MCF 10A (cell line): ENCODE results near the gene MMP24OS. TPM values are rescaled to one million over a fixed set of nuclear protein-coding genes. Genes with fewer than 3 reads are reported as not detected.

Experiments
- BruUV-seq: library from RNA; stranded (reverse); fragments of 400-500 nt; replicated peaks from 2 replicates; lab custom pipeline; 2021; lab: Mats Ljungman, UMichigan
- CTCF ChIA-PET: fragments of 300-600 bp; sonication (Branson Sonifier 250); formaldehyde crosslinking; extraction: SDS; loops from one replicate; lab custom pipeline; 2021; ENCODE audit warnings: antibody characterized with exemption, inconsistent platforms; lab: Yijun Ruan, JAX
- POLR2A ChIA-PET: fragments of 300-600, 350-650 bp; sonication (Branson Sonifier 250); formaldehyde crosslinking; extraction: SDS; loops from one replicate; lab custom pipeline; 2020; ENCODE audit warnings: antibody characterized with exemption, inconsistent platforms; lab: Yijun Ruan, JAX
- DNase-seq: peaks from one replicate; pipeline ENCODE4 v3.0.0-alpha.2; 2018; ENCODE audit not compliant: unreplicated experiment
- H3K27ac Mint-ChIP-seq: one replicate; pipeline ENCODE4 v1.8.0; 2022; ENCODE audit warnings: mild to moderate bottlenecking, low read depth, mixed read lengths; ENCODE audit not compliant: unreplicated experiment
- H3K27me3 Mint-ChIP-seq: one replicate; pipeline ENCODE4 v1.8.0; 2022; ENCODE audit warnings: mixed read lengths; ENCODE audit not compliant: insufficient read depth, unreplicated experiment
- H3K36me3 Mint-ChIP-seq: one replicate; pipeline ENCODE4 v1.8.0; 2022; ENCODE audit warnings: mild to moderate bottlenecking, moderate library complexity, mixed read lengths; ENCODE audit not compliant: insufficient read depth, unreplicated experiment
- H3K4me1 Mint-ChIP-seq: one replicate; pipeline ENCODE4 v1.8.0; 2022; ENCODE audit warnings: mixed read lengths; ENCODE audit not compliant: insufficient read depth, unreplicated experiment
- H3K4me3 Mint-ChIP-seq: one replicate; pipeline ENCODE4 v1.8.0; 2022; ENCODE audit warnings: mild to moderate bottlenecking, moderate library complexity, mixed read lengths; ENCODE audit not compliant: unreplicated experiment
- H3K9me3 Mint-ChIP-seq: one replicate; pipeline ENCODE4 v1.8.0; 2022; ENCODE audit warnings: mixed read lengths; ENCODE audit not compliant: unreplicated experiment
- intact Hi-C: fragments of 100-400 bp; cut with micrococcal nuclease; formaldehyde crosslinking; loops from 2 replicates; pipeline ENCODE4 v1.14.1; 2022
- total RNA-seq: library from RNA; stranded (reverse); gene quantifications from 2 replicates; pipeline ENCODE4 v1.2.3, GENCODE V29; 2022
- TF ChIP-seq, protein P1 (sequence below): fragments of 200-600 bp; IDR thresholded peaks from one replicate; pipeline ENCODE4 v1.8.0; 2022; ENCODE audit warnings: antibody characterized with exemption, mild to moderate bottlenecking; ENCODE audit not compliant: unreplicated experiment

Gene MMP24OS
- total RNA-seq, 1 experiment from 2014 or later = 52.2 TPM

DNA sequence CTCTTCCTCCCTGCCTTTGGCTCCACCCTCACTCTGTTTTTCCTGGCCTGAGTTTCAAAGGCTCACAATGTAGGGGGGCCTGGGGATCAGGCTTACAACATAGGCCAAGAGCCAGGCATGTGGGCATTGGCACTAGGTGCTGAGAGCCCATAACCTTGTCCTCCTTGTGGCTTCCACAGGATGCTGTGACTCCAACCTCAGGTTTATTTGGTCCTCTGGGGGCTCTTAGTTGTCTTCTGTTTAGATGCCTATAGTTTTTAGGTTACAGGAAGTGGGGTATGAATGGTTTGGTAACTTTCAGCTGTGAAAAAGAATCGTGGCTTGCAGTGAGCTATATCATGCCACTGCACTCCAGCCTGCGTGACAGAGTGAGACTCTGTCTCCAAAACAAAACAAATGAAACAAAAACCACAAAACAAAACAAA lies 25.9 kb downstream of the MMP24OS start:
- CTCF ChIA-PET = interaction anchor here (0.6 kb wide), 1 partner anchor 18 kb away, joined by 4 read pairs; no protein-coding TSS in a partner anchor
- no peaks in the 10 kb centered on the region for H3K9me3 Mint-ChIP-seq
- peaks cover 2% of the 10 kb centered on the region for H3K4me1 Mint-ChIP-seq
- POLR2A ChIA-PET = interaction anchor here (0.9 kb wide), 1 partner anchor 12 kb away, joined by 3 read pairs; no protein-coding TSS in a partner anchor
- BruUV-seq = no TSS peak
- intact Hi-C loops = no loop called here
- H3K4me3 Mint-ChIP-seq = no peak overlapping the region
- DNase-seq = no peak
- TF ChIP-seq, protein P1, sequence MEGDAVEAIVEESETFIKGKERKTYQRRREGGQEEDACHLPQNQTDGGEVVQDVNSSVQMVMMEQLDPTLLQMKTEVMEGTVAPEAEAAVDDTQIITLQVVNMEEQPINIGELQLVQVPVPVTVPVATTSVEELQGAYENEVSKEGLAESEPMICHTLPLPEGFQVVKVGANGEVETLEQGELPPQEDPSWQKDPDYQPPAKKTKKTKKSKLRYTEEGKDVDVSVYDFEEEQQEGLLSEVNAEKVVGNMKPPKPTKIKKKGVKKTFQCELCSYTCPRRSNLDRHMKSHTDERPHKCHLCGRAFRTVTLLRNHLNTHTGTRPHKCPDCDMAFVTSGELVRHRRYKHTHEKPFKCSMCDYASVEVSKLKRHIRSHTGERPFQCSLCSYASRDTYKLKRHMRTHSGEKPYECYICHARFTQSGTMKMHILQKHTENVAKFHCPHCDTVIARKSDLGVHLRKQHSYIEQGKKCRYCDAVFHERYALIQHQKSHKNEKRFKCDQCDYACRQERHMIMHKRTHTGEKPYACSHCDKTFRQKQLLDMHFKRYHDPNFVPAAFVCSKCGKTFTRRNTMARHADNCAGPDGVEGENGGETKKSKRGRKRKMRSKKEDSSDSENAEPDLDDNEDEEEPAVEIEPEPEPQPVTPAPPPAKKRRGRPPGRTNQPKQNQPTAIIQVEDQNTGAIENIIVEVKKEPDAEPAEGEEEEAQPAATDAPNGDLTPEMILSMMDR = no peak
- H3K36me3 Mint-ChIP-seq = no peaks in the 10 kb centered on the region
- peak overlapping the region; percentile 9 for H3K27ac Mint-ChIP-seq
- no peaks in the 10 kb centered on the region for H3K27me3 Mint-ChIP-seq

DNA sequence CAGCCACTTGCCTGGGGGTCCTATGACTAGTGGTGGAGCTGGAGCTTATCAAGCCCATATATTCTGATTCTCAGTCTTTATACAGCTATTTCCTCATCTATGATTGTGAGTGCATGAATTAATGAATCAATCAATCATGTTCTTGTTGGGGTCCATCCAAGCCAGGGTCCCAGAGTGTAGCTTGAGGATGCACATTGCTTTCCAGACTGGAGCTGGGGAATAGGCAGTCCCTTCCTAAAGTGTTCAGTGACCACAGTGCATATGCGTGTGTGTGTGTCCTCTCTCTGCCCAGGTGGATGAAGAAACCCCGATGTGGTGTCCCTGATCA lies 26.3 kb downstream of the MMP24OS start:
- Mint-ChIP-seq H3K9me3 (no peaks in the 10 kb centered on the region), H3K27me3 (no peaks in the 10 kb centered on the region), H3K4me1 (no peaks in the 10 kb centered on the region), H3K36me3 (no peaks in the 10 kb centered on the region), H3K4me3 (no peak overlapping the region), H3K27ac (no peak overlapping the region)
- POLR2A ChIA-PET = interaction anchor here (0.8 to 0.9 kb wide), 2 partner anchors 11 to 12 kb away, joined by 3 read pairs; no protein-coding TSS in a partner anchor
- no peak for DNase-seq
- intact Hi-C loops = no loop called here
- TF ChIP-seq, protein P1 = no peak
- CTCF ChIA-PET = interaction anchor here (1.1 kb wide), 1 partner anchor 18 kb away, joined by 3 read pairs; no protein-coding TSS in a partner anchor
- BruUV-seq = no TSS peak

DNA sequence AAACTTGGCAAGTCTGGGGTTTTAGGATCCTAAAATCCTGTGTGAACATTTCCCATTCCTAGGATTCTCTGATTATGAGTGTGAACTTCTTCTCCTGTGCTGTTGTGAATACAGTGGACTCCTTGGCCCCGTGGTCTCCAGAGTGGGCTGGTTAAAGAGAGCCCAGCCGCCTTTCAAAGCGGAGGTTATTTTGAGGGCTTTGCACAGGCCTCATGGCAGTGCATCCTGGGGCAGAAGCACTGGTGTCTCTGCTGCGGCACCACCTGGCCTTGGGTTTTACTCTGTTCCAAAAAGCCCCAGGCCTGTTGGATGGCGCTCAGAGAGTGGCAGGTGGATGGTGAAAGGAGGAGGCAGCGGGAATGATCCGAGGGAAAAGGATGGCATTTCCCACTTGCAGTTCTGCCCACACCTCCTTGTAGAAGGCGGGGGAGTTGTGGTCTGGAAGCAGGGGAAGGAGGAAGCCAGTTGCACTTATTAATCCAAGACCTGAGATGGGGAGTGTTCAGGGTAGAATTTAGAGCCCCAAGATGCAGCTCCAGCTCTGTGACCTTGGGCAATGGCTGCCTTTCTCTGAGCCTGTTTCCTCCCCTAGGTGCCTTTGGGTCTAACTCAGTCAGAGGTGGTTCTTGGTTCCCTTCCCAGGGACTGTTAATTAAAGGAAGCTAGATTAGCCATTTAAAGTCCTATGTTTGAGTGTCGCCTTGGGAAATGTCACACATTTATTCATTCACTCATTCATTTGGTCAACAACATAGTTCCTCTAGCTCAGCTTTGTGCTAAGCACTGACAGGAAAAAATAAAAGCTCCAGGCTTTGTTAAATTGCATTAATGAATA lies 29.1 kb downstream of the MMP24OS start:
- no peaks in the 10 kb centered on the region for H3K27me3 Mint-ChIP-seq
- no peak overlapping the region for H3K4me3 Mint-ChIP-seq
- no TSS peak for BruUV-seq
- DNase-seq = no peak
- CTCF ChIA-PET = interaction anchor here (0.7 to 1.0 kb wide), 2 partner anchors 20 to 152 kb away, joined by 3 to 6 read pairs; no protein-coding TSS in a partner anchor
- TF ChIP-seq, protein P1 = no peak
- H3K27ac Mint-ChIP-seq = no peak overlapping the region
- H3K4me1 Mint-ChIP-seq = no peaks in the 10 kb centered on the region
- POLR2A ChIA-PET = interaction anchor here (0.6 kb wide), 1 partner anchor 89 kb away, joined by 3 read pairs; no protein-coding TSS in a partner anchor
- no peaks in the 10 kb centered on the region for H3K9me3 Mint-ChIP-seq
- no peaks in the 10 kb centered on the region for H3K36me3 Mint-ChIP-seq
- intact Hi-C loops = no loop called here

DNA sequence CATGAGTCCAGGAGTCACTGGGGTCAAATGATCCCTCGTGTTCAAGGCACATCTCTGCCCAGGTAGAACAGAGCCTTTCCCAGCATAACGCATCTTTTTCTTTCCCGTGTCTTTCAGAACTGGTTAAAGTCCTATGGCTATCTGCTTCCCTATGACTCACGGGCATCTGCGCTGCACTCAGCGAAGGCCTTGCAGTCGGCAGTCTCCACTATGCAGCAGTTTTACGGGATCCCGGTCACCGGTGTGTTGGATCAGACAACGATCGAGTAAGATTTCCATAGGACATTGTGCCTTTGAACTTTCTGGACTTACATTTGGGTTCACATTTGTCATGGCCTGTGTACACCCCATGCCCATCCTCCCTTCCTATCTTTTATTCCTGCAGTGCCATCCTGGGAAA lies 31.2 kb downstream of the MMP24OS start:
- TF ChIP-seq, protein P1 = no peak
- no peaks in the 10 kb centered on the region for H3K4me1 Mint-ChIP-seq
- intact Hi-C loops = no loop called here
- H3K27ac Mint-ChIP-seq = no peak overlapping the region
- POLR2A ChIA-PET = no interaction called here
- H3K9me3 Mint-ChIP-seq = no peaks in the 10 kb centered on the region
- DNase-seq = no peak
- BruUV-seq = no TSS peak
- H3K36me3 Mint-ChIP-seq = no peaks in the 10 kb centered on the region
- CTCF ChIA-PET = interaction anchor here (0.6 to 1.5 kb wide), 2 partner anchors 38 to 410 kb away, joined by 3 to 6 read pairs; no protein-coding TSS in a partner anchor
- no peak overlapping the region for H3K4me3 Mint-ChIP-seq
- H3K27me3 Mint-ChIP-seq = peaks cover 10% of the 10 kb centered on the region
